ENCODE results near the gene PITPNC1. TPM values are rescaled to one million over a fixed set of nuclear protein-coding genes. Genes with fewer than 3 reads are reported as not detected.

Gene PITPNC1
- polyA plus RNA-seq, 1 of the 3 experiments (the other 2 are of a cell fraction): 18.4 TPM

DNA sequence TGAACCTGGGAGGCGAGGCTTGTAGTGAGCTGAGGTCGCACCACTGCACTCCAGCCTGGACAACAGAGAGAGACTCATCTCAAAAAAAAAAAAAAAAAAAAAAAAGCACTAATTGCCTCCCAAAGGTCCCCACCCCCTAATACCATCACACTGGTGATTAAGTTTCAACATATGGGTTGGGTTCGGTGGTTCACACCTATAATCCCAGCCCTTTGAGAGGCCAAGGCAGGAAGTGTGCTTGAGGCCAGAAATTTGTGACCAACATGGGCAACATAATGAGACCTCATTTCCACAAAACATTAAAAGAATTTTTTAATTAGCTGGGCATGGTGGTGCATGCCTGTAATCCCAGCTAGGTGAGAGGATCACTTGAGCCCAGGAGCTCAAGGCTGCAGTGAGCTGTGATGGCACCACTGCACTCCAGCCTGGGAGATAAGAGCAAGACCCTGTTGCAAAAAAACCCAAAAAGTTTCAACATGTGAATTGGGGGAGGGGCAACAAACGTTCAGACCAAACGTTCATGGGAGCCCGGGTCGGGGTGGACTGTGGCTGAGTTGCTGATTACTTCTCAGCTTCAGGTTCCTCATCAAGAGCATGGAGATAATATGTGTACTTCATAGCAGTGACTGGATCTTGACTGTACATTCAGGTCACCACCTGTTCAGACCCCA lies 278.5 kb downstream of the PITPNC1 start (continued):
- TF ChIP-seq ELF1 (IDR thresholded peaks at IDR 0.05) (no peak), TEAD4 (IDR thresholded peaks at IDR 0.05; ENCODE audit: borderline replicate concordance, insufficient read depth) (no peak), RFX5 (IDR thresholded peaks at IDR 0.05; ENCODE audit: low read length) (no peak), SIN3A (IDR thresholded peaks at IDR 0.05; ENCODE audit: borderline replicate concordance, low read depth, low read length) (no peak), RXRA (IDR thresholded peaks at IDR 0.05; ENCODE audit: borderline replicate concordance, low read depth) (no peak)
- TF ChIP-seq, protein P1, sequence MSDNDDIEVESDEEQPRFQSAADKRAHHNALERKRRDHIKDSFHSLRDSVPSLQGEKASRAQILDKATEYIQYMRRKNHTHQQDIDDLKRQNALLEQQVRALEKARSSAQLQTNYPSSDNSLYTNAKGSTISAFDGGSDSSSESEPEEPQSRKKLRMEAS (IDR thresholded peaks at IDR 0.05; ENCODE audit: low read depth): no peak

DNA sequence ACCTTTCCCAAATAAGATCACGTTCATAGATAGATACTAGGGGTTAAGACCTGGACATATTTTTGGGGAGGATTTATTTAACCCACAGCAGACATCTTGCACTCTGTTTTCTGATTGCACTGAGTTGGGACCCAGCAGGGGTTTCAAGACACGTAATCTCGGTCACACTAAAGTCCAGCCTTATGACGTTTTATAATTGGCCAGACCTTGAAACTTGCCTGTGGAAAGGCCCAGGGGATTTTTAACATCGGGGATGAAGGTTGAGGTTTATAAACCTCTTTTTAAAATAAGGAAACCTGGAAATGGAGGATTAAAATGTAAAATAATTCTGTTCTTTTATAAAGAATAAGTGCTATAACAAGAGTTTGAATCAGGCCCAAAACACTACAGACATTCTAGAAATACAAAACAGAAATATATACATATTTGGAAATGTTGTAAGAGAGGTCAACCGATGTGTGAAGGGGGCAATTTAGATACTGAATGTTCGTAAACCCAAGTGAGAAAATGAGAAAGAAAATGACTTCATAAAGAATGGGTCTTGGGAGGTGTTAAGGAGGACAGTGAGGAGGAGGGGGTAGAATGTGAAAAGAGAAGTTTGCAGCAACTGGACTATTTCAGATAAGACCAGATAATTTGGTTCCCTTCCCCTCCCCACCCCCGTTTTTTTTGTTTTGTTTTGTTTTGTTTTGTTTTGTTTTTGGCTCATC lies 279.6 kb downstream of the PITPNC1 start:
- no peaks in the 10 kb centered on the region for H3K79me2 ChIP-seq (ENCODE audit: insufficient read depth)
- H3K27ac ChIP-seq (ENCODE audit: low read depth in 2 of 2, low read length in 1 of 2): no peak overlapping the region
- H4K20me1 ChIP-seq (ENCODE audit: insufficient read depth): no peaks in the 10 kb centered on the region
- no peak overlapping the region for H3K9ac ChIP-seq
- no peaks in the 10 kb centered on the region; the same call in 1 of the 2 replicates for H3K9me3 ChIP-seq
- WGBS (ENCODE audit: low lambda C conversion rate): 67% methylated on average over 8 of the region's 8 CpGs
- no peaks in the 10 kb centered on the region for H3F3A ChIP-seq (replicated peaks; ENCODE audit: insufficient read depth)
- POLR2A ChIA-PET: no interaction called here
- H3K4me3 ChIP-seq (ENCODE audit: low read depth in 2 of 2, low read length in 1 of 2): no peak overlapping the region
- no peaks in the 10 kb centered on the region for H3K27me3 ChIP-seq (ENCODE audit: insufficient read depth)
- DNase-seq: no peak
- TF ChIP-seq MEF2A (IDR thresholded peaks at IDR 0.05; ENCODE audit: borderline replicate concordance, low read depth) (no peak), RAD21 (IDR thresholded peaks at IDR 0.05; ENCODE audit: low read length) (no peak), TEAD4 (IDR thresholded peaks at IDR 0.05; ENCODE audit: borderline replicate concordance, insufficient read depth) (no peak), MXI1 (IDR thresholded peaks at IDR 0.05; ENCODE audit: low read depth, low read length) (no peak), JUND (IDR thresholded peaks at IDR 0.05) (no peak), GATA2 (CRISPR knock-in tag; IDR thresholded peaks at IDR 0.05) (no peak), YY1 (IDR thresholded peaks at IDR 0.05; ENCODE audit: low read depth) (no peak), TCF12 (IDR thresholded peaks at IDR 0.05) (no peak), GABPA (IDR thresholded peaks at IDR 0.05; ENCODE audit: low read depth) (no peak), RFX5 (IDR thresholded peaks at IDR 0.05; ENCODE audit: low read length) (no peak), SIN3A (IDR thresholded peaks at IDR 0.05; ENCODE audit: borderline replicate concordance, low read depth, low read length) (no peak), ELF1 (IDR thresholded peaks at IDR 0.05) (no peak), RXRA (IDR thresholded peaks at IDR 0.05; ENCODE audit: borderline replicate concordance, low read depth) (no peak)
- TF ChIP-seq, protein P2, sequence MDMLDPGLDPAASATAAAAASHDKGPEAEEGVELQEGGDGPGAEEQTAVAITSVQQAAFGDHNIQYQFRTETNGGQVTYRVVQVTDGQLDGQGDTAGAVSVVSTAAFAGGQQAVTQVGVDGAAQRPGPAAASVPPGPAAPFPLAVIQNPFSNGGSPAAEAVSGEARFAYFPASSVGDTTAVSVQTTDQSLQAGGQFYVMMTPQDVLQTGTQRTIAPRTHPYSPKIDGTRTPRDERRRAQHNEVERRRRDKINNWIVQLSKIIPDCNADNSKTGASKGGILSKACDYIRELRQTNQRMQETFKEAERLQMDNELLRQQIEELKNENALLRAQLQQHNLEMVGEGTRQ (IDR thresholded peaks at IDR 0.05; ENCODE audit: borderline replicate concordance, low read depth, low read length): no peak
- TF ChIP-seq, protein P1 (IDR thresholded peaks at IDR 0.05; ENCODE audit: low read depth): no peak
- TF ChIP-seq, protein P3, sequence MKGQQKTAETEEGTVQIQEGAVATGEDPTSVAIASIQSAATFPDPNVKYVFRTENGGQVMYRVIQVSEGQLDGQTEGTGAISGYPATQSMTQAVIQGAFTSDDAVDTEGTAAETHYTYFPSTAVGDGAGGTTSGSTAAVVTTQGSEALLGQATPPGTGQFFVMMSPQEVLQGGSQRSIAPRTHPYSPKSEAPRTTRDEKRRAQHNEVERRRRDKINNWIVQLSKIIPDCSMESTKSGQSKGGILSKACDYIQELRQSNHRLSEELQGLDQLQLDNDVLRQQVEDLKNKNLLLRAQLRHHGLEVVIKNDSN (IDR thresholded peaks at IDR 0.05; ENCODE audit: borderline replicate concordance, low read depth): no peak
- TF ChIP-seq, protein P4, sequence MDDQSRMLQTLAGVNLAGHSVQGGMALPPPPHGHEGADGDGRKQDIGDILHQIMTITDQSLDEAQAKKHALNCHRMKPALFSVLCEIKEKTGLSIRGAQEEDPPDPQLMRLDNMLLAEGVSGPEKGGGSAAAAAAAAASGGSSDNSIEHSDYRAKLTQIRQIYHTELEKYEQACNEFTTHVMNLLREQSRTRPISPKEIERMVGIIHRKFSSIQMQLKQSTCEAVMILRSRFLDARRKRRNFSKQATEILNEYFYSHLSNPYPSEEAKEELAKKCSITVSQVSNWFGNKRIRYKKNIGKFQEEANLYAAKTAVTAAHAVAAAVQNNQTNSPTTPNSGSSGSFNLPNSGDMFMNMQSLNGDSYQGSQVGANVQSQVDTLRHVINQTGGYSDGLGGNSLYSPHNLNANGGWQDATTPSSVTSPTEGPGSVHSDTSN (IDR thresholded peaks at IDR 0.05): no peak
- TF ChIP-seq, protein P5, sequence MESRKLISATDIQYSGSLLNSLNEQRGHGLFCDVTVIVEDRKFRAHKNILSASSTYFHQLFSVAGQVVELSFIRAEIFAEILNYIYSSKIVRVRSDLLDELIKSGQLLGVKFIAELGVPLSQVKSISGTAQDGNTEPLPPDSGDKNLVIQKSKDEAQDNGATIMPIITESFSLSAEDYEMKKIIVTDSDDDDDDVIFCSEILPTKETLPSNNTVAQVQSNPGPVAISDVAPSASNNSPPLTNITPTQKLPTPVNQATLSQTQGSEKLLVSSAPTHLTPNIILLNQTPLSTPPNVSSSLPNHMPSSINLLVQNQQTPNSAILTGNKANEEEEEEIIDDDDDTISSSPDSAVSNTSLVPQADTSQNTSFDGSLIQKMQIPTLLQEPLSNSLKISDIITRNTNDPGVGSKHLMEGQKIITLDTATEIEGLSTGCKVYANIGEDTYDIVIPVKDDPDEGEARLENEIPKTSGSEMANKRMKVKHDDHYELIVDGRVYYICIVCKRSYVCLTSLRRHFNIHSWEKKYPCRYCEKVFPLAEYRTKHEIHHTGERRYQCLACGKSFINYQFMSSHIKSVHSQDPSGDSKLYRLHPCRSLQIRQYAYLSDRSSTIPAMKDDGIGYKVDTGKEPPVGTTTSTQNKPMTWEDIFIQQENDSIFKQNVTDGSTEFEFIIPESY (IDR thresholded peaks at IDR 0.05; ENCODE audit: borderline replicate concordance, low read depth): no peak
- TF ChIP-seq, protein P6, sequence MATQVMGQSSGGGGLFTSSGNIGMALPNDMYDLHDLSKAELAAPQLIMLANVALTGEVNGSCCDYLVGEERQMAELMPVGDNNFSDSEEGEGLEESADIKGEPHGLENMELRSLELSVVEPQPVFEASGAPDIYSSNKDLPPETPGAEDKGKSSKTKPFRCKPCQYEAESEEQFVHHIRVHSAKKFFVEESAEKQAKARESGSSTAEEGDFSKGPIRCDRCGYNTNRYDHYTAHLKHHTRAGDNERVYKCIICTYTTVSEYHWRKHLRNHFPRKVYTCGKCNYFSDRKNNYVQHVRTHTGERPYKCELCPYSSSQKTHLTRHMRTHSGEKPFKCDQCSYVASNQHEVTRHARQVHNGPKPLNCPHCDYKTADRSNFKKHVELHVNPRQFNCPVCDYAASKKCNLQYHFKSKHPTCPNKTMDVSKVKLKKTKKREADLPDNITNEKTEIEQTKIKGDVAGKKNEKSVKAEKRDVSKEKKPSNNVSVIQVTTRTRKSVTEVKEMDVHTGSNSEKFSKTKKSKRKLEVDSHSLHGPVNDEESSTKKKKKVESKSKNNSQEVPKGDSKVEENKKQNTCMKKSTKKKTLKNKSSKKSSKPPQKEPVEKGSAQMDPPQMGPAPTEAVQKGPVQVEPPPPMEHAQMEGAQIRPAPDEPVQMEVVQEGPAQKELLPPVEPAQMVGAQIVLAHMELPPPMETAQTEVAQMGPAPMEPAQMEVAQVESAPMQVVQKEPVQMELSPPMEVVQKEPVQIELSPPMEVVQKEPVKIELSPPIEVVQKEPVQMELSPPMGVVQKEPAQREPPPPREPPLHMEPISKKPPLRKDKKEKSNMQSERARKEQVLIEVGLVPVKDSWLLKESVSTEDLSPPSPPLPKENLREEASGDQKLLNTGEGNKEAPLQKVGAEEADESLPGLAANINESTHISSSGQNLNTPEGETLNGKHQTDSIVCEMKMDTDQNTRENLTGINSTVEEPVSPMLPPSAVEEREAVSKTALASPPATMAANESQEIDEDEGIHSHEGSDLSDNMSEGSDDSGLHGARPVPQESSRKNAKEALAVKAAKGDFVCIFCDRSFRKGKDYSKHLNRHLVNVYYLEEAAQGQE (IDR thresholded peaks at IDR 0.05; ENCODE audit: low read depth, low read length): no peak
- H3K4me1 ChIP-seq (ENCODE audit: control insufficient read depth in 1 of 2, insufficient read depth in 2 of 2, low read depth in 1 of 2, low read length in 1 of 2): no peaks in the 10 kb centered on the region
- H3K4me2 ChIP-seq: no peak overlapping the region
- peaks cover 0 to 6% of the 10 kb centered on the region in 2 experiments for H3K36me3 ChIP-seq (replicated peaks in 1 of 2; ENCODE audit: control insufficient read depth in 1 of 2, insufficient read depth in 2 of 2, low read length in 1 of 2)
- no peak overlapping the region for H2AFZ ChIP-seq (ENCODE audit: low read depth)
- CTCF ChIA-PET: interaction anchor here (0.7 to 1.8 kb wide), 3 partner anchors 26 to 278 kb away, joined by 3 to 6 read pairs (median 3); no protein-coding TSS in a partner anchor
- H3K9me2 ChIP-seq: no peaks in the 10 kb centered on the region
